Left lung (tissue), 10 donors: ENCODE results near the gene CASZ1. TPM values are rescaled to one million over a fixed set of nuclear protein-coding genes. Genes with fewer than 3 reads are reported as not detected.

Experiments used
- ATAC-seq: fragments of 200-7000 bp; cut with Tn5 transposase; one replicate; pipeline ENCODE4 v1.9.1; 2020; ENCODE audit warnings: moderate library complexity
- DNase-seq, 4 donors: peaks; one replicate each; pipeline ENCODE4 v3.0.0-alpha.2; 2013 to 2020
- H3K27ac ChIP-seq, 2 donors: fragments of 200-600 bp; sonication (generic) in 1 of 2; one replicate each; pipeline versions ENCODE4 v1.5.0 to v1.8.0; 2020 to 2021
- H3K27me3 ChIP-seq, 2 donors: fragments of 200-600 bp; sonication (generic) in 1 of 2; one replicate each; pipeline versions ENCODE4 v1.5.0 to v1.8.0; 2020 to 2021
- H3K36me3 ChIP-seq, 2 donors: fragments of 200-600 bp; sonication (generic) in 1 of 2; one replicate each; pipeline versions ENCODE4 v1.5.0 to v1.8.0; 2020 to 2021
- H3K4me1 ChIP-seq, 2 donors: fragments of 200-600 bp; one replicate each; pipeline ENCODE4 v1.8.0; 2021
- H3K4me3 ChIP-seq, 2 donors: fragments of 200-600 bp; sonication (generic) in 1 of 2; one replicate each; pipeline versions ENCODE4 v1.5.0 to v1.8.0; 2020 to 2021; ENCODE audit warnings: mild to moderate bottlenecking in 1 of 2
- H3K9me3 ChIP-seq, 2 donors: fragments of 200-600 bp; sonication (generic) in 1 of 2; one replicate each; pipeline versions ENCODE4 v1.5.0 to v1.8.0; 2020 to 2021
- intact Hi-C, 2 donors: fragments of 100-400 bp; cut with DNase I; formaldehyde crosslinking; loops; one replicate each; pipeline versions ENCODE4 v1.11.2 to v1.14.2; 2022
- polyA plus RNA-seq, 6 donors: library from polyadenylated mRNA; unstranded; fragments of 120-200 nt; gene quantifications; one replicate each; pipeline ENCODE4 v1.2.1, GENCODE V29; 2013; ENCODE audit not compliant: insufficient read length in 6 of 6
- total RNA-seq, 2 donors: library from RNA; stranded (reverse); fragmentation: NEBNext Ultra II Directional; extraction: Animal tissue kit (Norgen Biotek cat#: 25700); gene quantifications; one replicate each; pipeline ENCODE4 v1.2.1, GENCODE V29; 2021
- TF ChIP-seq, protein P1 (sequence below), 2 donors: fragments of 200-600 bp; sonication (generic) in 1 of 2; IDR thresholded peaks; one replicate each; pipeline versions ENCODE4 v1.5.0 to v1.8.0; 2021; ENCODE audit warnings: antibody characterized with exemption in 2 of 2
- donor health status: DM: no; HTN: yes; CAD: no.
- donor health status: DM: no; HTN: no; CAD: no.

Gene CASZ1
- total and polyA plus RNA-seq, 8 donors, result 15.1 to 44.0 (median 21.1) TPM

DNA sequence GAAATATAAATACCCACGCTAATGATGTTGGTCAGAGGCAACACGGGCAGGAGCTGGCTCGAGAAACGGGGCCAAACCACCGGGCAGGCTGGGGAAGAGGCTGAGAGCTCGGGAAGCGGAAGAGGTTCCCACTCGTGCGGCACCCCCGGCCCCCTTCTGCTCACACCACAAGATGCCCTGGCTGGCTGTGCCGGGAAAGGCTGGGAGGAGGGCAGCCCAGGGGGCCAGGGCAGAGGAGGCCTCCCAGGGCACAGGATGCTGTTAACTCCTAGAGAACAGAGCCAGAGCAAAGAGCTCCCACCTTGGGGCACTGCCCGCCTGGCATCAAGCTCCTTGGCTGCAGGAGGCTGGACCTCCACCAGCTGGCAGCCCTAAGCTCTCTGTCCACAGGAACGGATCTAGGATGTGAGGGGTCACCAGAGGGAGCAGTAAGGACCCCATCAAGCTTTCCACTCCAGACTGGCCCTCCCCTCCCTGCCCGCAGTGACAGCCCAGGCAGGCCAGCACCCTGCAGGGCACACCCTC lies 44.8 kb downstream of the CASZ1 start:
- no peak for DNase-seq
- H3K27ac ChIP-seq, result no peak overlapping the region

GRCh38 chr1:10751160-10751559 lies 45.3 kb downstream of the CASZ1 start:
- no peaks in the 10 kb centered on the region for H3K27me3 ChIP-seq
- H3K27ac ChIP-seq, result no peak overlapping the region
- DNase-seq, result no peak
- no peaks in the 10 kb centered on the region for H3K36me3 ChIP-seq
- TF ChIP-seq, protein P1, sequence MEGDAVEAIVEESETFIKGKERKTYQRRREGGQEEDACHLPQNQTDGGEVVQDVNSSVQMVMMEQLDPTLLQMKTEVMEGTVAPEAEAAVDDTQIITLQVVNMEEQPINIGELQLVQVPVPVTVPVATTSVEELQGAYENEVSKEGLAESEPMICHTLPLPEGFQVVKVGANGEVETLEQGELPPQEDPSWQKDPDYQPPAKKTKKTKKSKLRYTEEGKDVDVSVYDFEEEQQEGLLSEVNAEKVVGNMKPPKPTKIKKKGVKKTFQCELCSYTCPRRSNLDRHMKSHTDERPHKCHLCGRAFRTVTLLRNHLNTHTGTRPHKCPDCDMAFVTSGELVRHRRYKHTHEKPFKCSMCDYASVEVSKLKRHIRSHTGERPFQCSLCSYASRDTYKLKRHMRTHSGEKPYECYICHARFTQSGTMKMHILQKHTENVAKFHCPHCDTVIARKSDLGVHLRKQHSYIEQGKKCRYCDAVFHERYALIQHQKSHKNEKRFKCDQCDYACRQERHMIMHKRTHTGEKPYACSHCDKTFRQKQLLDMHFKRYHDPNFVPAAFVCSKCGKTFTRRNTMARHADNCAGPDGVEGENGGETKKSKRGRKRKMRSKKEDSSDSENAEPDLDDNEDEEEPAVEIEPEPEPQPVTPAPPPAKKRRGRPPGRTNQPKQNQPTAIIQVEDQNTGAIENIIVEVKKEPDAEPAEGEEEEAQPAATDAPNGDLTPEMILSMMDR (IDR thresholded peaks at IDR 0.05), result no peak
- H3K9me3 ChIP-seq, result no peaks in the 10 kb centered on the region
- intact Hi-C loops, result no loop called here
- ATAC-seq, result no peak
- no peak overlapping the region for H3K4me3 ChIP-seq
- H3K4me1 ChIP-seq, result peaks cover 0 to 11% of the 10 kb centered on the region in 2 donors

More for the DNA sequence above, 44.8 kb downstream of the CASZ1 start:
- H3K36me3 ChIP-seq, result no peaks in the 10 kb centered on the region
- H3K4me3 ChIP-seq, result no peak overlapping the region
- TF ChIP-seq, protein P1 (IDR thresholded peaks at IDR 0.05), result no peak
- intact Hi-C loops, result no loop called here
- H3K4me1 ChIP-seq, result peaks cover 0 to 12% of the 10 kb centered on the region in 2 donors
- no peaks in the 10 kb centered on the region for H3K27me3 ChIP-seq
- ATAC-seq, result no peak
- no peaks in the 10 kb centered on the region for H3K9me3 ChIP-seq

GRCh38 chr1:10745886-10746455 lies 50.5 kb downstream of the CASZ1 start:
- DNase-seq (peak in 1 of 4 donors; percentile 67), ATAC-seq (peak; percentile 93)
- TF ChIP-seq, protein P1 (IDR thresholded peaks at IDR 0.05), result no peak
- intact Hi-C loops, result no loop called here
- Histone ChIP-seq H3K27ac (peak overlapping the region; percentile 13 to 69), H3K36me3 (no peaks in the 10 kb centered on the region), H3K27me3 (no peaks in the 10 kb centered on the region), H3K4me3 (no peak overlapping the region), H3K4me1 (peaks cover 0 to 7% of the 10 kb centered on the region in 2 donors), H3K9me3 (no peaks in the 10 kb centered on the region)

GRCh38 chr1:10745383-10745782 lies 51.1 kb downstream of the CASZ1 start:
- Histone ChIP-seq H3K4me1 (peaks cover 0 to 7% of the 10 kb centered on the region in 2 donors), H3K36me3 (no peaks in the 10 kb centered on the region), H3K4me3 (no peak overlapping the region), H3K27ac (peak overlapping the region in 1 of 2 donors; percentile 69), H3K27me3 (no peaks in the 10 kb centered on the region), H3K9me3 (no peaks in the 10 kb centered on the region)
- DNase-seq, result no peak
- intact Hi-C loops, result no loop called here
- no peak for ATAC-seq
- TF ChIP-seq, protein P1 (IDR thresholded peaks at IDR 0.05), result no peak

- ATAC-seq, result no peak
- H3K27ac ChIP-seq, result no peak overlapping the region
- no peak for DNase-seq
- peaks cover 0 to 7% of the 10 kb centered on the region in 2 donors for H3K4me1 ChIP-seq
- no peaks in the 10 kb centered on the region for H3K27me3 ChIP-seq
- TF ChIP-seq, protein P1 (IDR thresholded peaks at IDR 0.05), result no peak
- intact Hi-C loops, result no loop called here
- H3K4me3 ChIP-seq, result no peak overlapping the region
- H3K36me3 ChIP-seq, result no peaks in the 10 kb centered on the region
- H3K9me3 ChIP-seq, result no peaks in the 10 kb centered on the region
These were observed 51.7 kb downstream of the CASZ1 start for GRCh38 chr1:10744654-10745238.
